ENCODE measurements around the gene LAMA2.

DNA sequence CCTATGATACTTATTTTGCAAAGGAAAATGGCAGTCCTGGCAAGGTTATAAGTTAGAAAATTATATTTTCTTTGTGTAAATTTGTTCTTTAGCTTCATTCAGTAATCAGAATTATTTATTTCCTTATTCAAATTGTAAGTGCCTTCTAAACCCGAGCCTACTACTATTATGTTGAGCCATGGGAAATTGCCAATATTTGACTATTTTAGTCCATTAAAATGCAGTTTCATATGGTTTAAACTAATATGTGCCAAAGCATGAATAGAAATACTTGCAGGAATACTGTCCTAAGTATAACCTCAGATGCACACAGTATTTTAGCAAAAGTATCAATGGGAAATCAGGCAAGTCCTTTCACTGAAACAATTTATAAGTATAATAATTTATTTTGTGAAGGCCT is 228.4 kb downstream of the LAMA2 start:
- no peak for TF ChIP-seq TAF1 (IDR thresholded peaks at IDR 0.05; ENCODE audit: low read depth)
- no peak for TF ChIP-seq FOXM1 (IDR thresholded peaks at IDR 0.05; ENCODE audit: borderline replicate concordance, low read depth)
- TF ChIP-seq, protein P1, sequence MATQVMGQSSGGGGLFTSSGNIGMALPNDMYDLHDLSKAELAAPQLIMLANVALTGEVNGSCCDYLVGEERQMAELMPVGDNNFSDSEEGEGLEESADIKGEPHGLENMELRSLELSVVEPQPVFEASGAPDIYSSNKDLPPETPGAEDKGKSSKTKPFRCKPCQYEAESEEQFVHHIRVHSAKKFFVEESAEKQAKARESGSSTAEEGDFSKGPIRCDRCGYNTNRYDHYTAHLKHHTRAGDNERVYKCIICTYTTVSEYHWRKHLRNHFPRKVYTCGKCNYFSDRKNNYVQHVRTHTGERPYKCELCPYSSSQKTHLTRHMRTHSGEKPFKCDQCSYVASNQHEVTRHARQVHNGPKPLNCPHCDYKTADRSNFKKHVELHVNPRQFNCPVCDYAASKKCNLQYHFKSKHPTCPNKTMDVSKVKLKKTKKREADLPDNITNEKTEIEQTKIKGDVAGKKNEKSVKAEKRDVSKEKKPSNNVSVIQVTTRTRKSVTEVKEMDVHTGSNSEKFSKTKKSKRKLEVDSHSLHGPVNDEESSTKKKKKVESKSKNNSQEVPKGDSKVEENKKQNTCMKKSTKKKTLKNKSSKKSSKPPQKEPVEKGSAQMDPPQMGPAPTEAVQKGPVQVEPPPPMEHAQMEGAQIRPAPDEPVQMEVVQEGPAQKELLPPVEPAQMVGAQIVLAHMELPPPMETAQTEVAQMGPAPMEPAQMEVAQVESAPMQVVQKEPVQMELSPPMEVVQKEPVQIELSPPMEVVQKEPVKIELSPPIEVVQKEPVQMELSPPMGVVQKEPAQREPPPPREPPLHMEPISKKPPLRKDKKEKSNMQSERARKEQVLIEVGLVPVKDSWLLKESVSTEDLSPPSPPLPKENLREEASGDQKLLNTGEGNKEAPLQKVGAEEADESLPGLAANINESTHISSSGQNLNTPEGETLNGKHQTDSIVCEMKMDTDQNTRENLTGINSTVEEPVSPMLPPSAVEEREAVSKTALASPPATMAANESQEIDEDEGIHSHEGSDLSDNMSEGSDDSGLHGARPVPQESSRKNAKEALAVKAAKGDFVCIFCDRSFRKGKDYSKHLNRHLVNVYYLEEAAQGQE (IDR thresholded peaks at IDR 0.05; ENCODE audit: low read depth): no peak
- TF ChIP-seq ZBTB7A (IDR thresholded peaks at IDR 0.05; ENCODE audit: low read depth): no peak
- TF ChIP-seq, protein P2, sequence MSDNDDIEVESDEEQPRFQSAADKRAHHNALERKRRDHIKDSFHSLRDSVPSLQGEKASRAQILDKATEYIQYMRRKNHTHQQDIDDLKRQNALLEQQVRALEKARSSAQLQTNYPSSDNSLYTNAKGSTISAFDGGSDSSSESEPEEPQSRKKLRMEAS (IDR thresholded peaks at IDR 0.05): no peak
- no peak for TF ChIP-seq RAD21 (IDR thresholded peaks at IDR 0.05; ENCODE audit: low read depth)
